ENCODE results near the gene GPR158. TPM values are rescaled to one million over a fixed set of nuclear protein-coding genes. Genes with fewer than 3 reads are reported as not detected.

GPR158 gene
- total and polyA plus RNA-seq, 4 donors: 0.02 to 0.97 TPM; not detected in 2

DNA sequence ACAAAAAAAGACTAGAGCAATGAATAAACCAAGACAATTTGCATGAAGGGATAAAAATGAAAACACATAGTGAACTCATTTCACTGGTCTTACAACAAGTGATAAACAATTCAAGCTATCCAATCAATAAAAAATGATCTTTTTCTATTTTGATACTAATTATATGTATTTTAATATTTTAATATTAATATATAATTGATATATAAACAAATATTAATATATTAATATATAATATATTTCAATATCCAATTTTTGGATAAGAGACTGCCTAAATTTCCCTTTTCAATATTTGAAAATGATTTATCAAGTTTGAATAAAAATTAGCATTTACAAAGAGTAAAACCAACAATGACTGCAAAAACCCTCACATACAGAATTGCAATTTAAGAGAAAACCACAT, 317.9 kb downstream of the GPR158 start:
- TF ChIP-seq, protein P1, sequence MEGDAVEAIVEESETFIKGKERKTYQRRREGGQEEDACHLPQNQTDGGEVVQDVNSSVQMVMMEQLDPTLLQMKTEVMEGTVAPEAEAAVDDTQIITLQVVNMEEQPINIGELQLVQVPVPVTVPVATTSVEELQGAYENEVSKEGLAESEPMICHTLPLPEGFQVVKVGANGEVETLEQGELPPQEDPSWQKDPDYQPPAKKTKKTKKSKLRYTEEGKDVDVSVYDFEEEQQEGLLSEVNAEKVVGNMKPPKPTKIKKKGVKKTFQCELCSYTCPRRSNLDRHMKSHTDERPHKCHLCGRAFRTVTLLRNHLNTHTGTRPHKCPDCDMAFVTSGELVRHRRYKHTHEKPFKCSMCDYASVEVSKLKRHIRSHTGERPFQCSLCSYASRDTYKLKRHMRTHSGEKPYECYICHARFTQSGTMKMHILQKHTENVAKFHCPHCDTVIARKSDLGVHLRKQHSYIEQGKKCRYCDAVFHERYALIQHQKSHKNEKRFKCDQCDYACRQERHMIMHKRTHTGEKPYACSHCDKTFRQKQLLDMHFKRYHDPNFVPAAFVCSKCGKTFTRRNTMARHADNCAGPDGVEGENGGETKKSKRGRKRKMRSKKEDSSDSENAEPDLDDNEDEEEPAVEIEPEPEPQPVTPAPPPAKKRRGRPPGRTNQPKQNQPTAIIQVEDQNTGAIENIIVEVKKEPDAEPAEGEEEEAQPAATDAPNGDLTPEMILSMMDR (IDR thresholded peaks at IDR 0.05; ENCODE audit: control extremely low read depth, extremely low read depth): no peak
- no peaks in the 10 kb centered on the region for H3K4me1 ChIP-seq (ENCODE audit: control insufficient read depth in 5 of 5, insufficient read depth in 5 of 5, low read length in 5 of 5)
- no peak overlapping the region for H3K27ac ChIP-seq (ENCODE audit: low read depth in 1 of 2, low read length in 1 of 2)
- DNase-seq: no peak
- H3K9me3 ChIP-seq (ENCODE audit: control insufficient read depth in 4 of 4, insufficient read depth in 3 of 4, low read length in 3 of 4): no peaks in the 10 kb centered on the region
- no peaks in the 10 kb centered on the region for H3K36me3 ChIP-seq (ENCODE audit: control insufficient read depth in 4 of 4, insufficient read depth in 4 of 4, low read length in 4 of 4)
- no peaks in the 10 kb centered on the region for H3K27me3 ChIP-seq (ENCODE audit: control insufficient read depth in 3 of 3, insufficient read depth in 3 of 3, low read length in 2 of 3)
- H3K4me3 ChIP-seq: no peak overlapping the region
- ATAC-seq (ENCODE audit: insufficient read depth, low FRiP score): no peak
- H3K9ac ChIP-seq (ENCODE audit: insufficient read depth in 1 of 2, low read length in 2 of 2): no peak overlapping the region

DNA sequence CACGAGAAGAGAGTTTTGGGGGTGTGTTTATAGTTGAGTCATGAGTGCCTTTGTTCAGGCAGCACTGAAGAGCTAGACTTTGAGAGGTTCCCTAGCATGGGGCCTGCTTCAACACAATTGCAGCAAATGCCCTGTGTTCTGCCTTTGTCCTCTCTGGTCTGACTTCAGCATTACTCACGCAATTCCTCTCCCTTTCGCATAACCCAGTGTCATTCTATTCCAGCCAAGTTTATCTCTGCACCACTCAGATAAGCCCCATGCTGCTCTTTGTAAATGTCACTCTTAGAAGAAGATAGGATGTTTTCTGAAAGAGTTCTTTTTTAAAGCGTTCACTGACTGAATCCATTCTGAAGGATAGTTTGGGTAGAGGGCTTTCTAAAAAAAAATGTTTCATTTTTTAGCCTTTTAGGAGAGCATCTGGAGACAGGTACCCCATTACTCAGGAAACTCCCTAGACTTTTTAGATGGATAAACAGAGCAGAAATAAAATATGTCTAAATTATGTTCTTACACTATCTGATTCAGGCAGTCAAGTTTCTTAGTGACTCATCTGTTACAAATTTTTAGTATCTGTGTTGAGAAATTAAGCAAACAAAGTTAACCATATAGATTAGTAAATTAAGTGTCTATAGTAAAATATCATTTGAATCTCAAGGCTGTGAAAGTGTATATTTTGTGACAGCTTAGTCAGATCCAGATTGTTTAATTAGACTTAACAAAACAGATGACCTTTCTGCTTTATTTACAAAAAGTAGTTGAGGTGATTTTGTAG, 318.5 kb downstream of the GPR158 start:
- H3K9me3 ChIP-seq (ENCODE audit: control insufficient read depth in 4 of 4, insufficient read depth in 3 of 4, low read length in 3 of 4): no peaks in the 10 kb centered on the region
- H3K36me3 ChIP-seq (ENCODE audit: control insufficient read depth in 4 of 4, insufficient read depth in 4 of 4, low read length in 4 of 4): no peaks in the 10 kb centered on the region
- WGBS, 2 donors: 41 to 45% methylated on average over 4 of the region's 4 CpGs
- ATAC-seq (ENCODE audit: insufficient read depth, low FRiP score): no peak
- H3K27me3 ChIP-seq (ENCODE audit: control insufficient read depth in 3 of 3, insufficient read depth in 3 of 3, low read length in 2 of 3): no peaks in the 10 kb centered on the region
- TF ChIP-seq, protein P1 (IDR thresholded peaks at IDR 0.05; ENCODE audit: control extremely low read depth, extremely low read depth): no peak
- no peak overlapping the region for H3K27ac ChIP-seq (ENCODE audit: low read depth in 1 of 2, low read length in 1 of 2)
- DNase-seq: no peak
- no peak overlapping the region for H3K9ac ChIP-seq (ENCODE audit: insufficient read depth in 1 of 2, low read length in 2 of 2)
- no peaks in the 10 kb centered on the region for H3K4me1 ChIP-seq (ENCODE audit: control insufficient read depth in 5 of 5, insufficient read depth in 5 of 5, low read length in 5 of 5)
- no peak overlapping the region for H3K4me3 ChIP-seq

DNA sequence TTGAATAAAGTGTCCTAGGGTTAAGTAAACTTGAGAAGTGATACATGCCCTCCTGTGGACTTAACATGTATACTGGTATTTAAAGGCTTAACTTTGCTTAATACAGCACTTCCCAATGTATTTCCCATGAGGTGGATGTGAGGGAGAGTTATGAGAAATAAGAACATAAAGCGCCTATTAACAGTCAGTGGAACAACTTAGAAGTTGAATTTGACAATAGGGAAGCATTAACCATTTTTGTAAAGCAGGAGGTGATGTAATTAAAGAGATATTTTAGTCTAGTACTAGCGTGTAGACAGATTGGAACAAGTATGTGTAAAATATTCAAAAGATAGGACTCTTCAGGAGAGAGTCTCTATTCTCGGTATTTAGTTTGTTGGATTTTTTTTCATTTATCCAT, 322.4 kb downstream of the GPR158 start:
- ATAC-seq (ENCODE audit: insufficient read depth, low FRiP score): no peak
- TF ChIP-seq, protein P1 (IDR thresholded peaks at IDR 0.05; ENCODE audit: control extremely low read depth, extremely low read depth): no peak
- no peak overlapping the region for H3K27ac ChIP-seq (ENCODE audit: low read depth in 1 of 2, low read length in 1 of 2)
- no peak for DNase-seq
- no peak overlapping the region for H3K4me3 ChIP-seq
- H3K36me3 ChIP-seq (ENCODE audit: control insufficient read depth in 4 of 4, insufficient read depth in 4 of 4, low read length in 4 of 4): no peaks in the 10 kb centered on the region
- H3K9ac ChIP-seq (ENCODE audit: insufficient read depth in 1 of 2, low read length in 2 of 2): no peak overlapping the region
- peaks cover 0 to 2% (median 0%) of the 10 kb centered on the region in 4 donors for H3K9me3 ChIP-seq (ENCODE audit: control insufficient read depth in 4 of 4, insufficient read depth in 3 of 4, low read length in 3 of 4)
- no peaks in the 10 kb centered on the region for H3K27me3 ChIP-seq (ENCODE audit: control insufficient read depth in 3 of 3, insufficient read depth in 3 of 3, low read length in 2 of 3)
- 66 to 82% methylated on average over 3 of the region's 3 CpGs for WGBS, 2 donors
- H3K4me1 ChIP-seq (ENCODE audit: control insufficient read depth in 5 of 5, insufficient read depth in 5 of 5, low read length in 5 of 5): peaks cover 0 to 2% (median 0%) of the 10 kb centered on the region in 5 donors

Data from lung (tissue), 12 donors.